Testis (tissue), 3 donors: ENCODE measurements around the gene FOXP4. TPM values are rescaled to one million over a fixed set of nuclear protein-coding genes. Genes with fewer than 3 reads are reported as not detected.

Experiments used
- DNase-seq: peaks from one replicate; pipeline ENCODE4 v3.0.0-alpha.2; 2019
- H3K27ac ChIP-seq, 2 donors: fragments of 200-600 bp; sonication (generic); one replicate each; pipeline ENCODE4 v1.5.1; 2019
- H3K27me3 ChIP-seq: fragments of 200-600 bp; sonication (generic); one replicate; pipeline ENCODE4 v1.5.1; 2019
- H3K36me3 ChIP-seq: fragments of 200-600 bp; sonication (generic); one replicate; pipeline ENCODE4 v1.5.1; 2017; ENCODE audit warnings: low read depth; ENCODE audit errors: missing control alignments
- H3K4me1 ChIP-seq: fragments of 200-600 bp; sonication (generic); one replicate; pipeline ENCODE4 v1.5.1; 2019
- H3K4me3 ChIP-seq, 2 donors: fragments of 200-600 bp; sonication (generic); one replicate each; pipeline ENCODE4 v1.5.1; 2017 to 2019
- H3K9me3 ChIP-seq: fragments of 200-600 bp; sonication (generic); one replicate; pipeline ENCODE4 v1.5.1; 2017
- CTCF ChIP-seq, 3 experiments: fragments of 450-650 bp in 2 of 3; fragments of 200-600 bp in 1 of 3; sonication (generic) in 1 of 3; IDR thresholded peaks; one replicate each; pipeline ENCODE4 v1.5.1; 2016 to 2019; ENCODE audit warnings: antibody characterized with exemption in 3 of 3, mild to moderate bottlenecking in 2 of 3, moderate library complexity in 1 of 3
- POLR2A ChIP-seq: fragments of 450-650 bp; IDR thresholded peaks from one replicate; pipeline ENCODE4 v1.6.1; 2017; ENCODE audit warnings: antibody characterized with exemption, mild to moderate bottlenecking, moderate library complexity
- WGBS, 2 donors: methylation state at CpG; one replicate each; pipeline ENCODE4 v1.1.5; 2018; 5-methylcytosine and 5-hydroxymethylcytosine counted together
- intact Hi-C: fragments of 100-400 bp; cut with DNase I; formaldehyde crosslinking; loops from one replicate; pipeline ENCODE4 v1.15.1; 2023; ENCODE audit warnings: low total_unique reads
- polyA plus RNA-seq: library from polyadenylated mRNA; stranded (reverse); fragments of 350-450 nt; fragmentation: Illumina TruSeq; extraction: RNeasy Lipid Tissue Mini Kit (QIAGEN cat#74804); gene quantifications from one replicate; pipeline ENCODE4 v1.2.3, GENCODE V29; 2014; ENCODE audit warnings: low read depth, low replicate concordance; ENCODE audit not compliant: insufficient read depth
- total RNA-seq, 2 donors: library from RNA; depleted of rRNA; stranded (reverse); fragments of >200 nt; gene quantifications; one replicate each; pipeline ENCODE4 v1.2.3, GENCODE V29; 2016

The FOXP4 gene
- total and polyA plus RNA-seq, 3 donors from 2014 or later, result 38.0 to 50.2 (median 39.7) TPM

DNA sequence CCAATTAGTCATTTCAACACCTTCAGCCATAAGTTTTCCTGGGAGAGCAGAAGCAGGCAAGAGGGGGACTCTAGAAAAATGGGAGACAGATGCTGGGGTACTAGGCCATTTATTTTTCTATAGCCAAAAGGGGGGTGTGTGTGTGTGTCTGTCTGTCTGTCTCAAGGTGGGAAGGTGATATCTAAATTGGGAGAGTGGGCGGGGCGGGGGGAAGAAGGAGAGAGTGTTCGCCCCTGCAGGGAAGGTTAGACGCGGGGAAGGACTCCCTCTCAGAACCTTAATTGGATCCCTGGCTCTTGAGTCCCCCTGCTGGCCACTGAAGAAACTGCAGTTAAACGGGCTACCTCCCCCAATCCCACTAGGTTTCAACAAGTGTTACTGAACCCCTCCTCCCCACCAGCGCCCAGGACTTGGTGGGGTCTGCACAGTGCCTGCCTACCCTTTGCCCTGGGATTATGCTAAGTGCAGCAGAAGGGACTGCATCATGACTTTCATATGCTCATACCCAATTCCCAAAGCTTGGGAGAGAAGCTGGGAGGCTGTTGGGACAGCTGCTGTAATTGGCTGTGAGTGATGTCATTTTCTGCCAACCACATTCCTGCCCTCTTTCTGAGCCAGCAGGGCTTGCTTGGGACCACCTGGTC, 45.8 kb downstream of the FOXP4 start:
- Histone ChIP-seq H3K27me3 (no peaks in the 10 kb centered on the region), H3K4me3 (no peak overlapping the region), H3K9me3 (no peaks in the 10 kb centered on the region), H3K36me3 (no peaks in the 10 kb centered on the region), H3K27ac (no peak overlapping the region), H3K4me1 (peaks cover 3% of the 10 kb centered on the region)
- WGBS, 2 donors, result 6 to 14% methylated on average over 7 of the region's 7 CpGs
- TF ChIP-seq CTCF (IDR thresholded peaks at IDR 0.05) (peak; percentile 94 to 98 (median 94)), POLR2A (no peak)
- intact Hi-C loops, result loop anchor here (5.0 to 10.0 kb wide), 2 partner anchors 167 to 225 kb away; no protein-coding TSS in a partner anchor
- peak; percentile 86 for DNase-seq

GRCh38 chr6:41593406-41593805, 47.2 kb downstream of the FOXP4 start:
- Histone ChIP-seq H3K27me3 (no peaks in the 10 kb centered on the region), H3K4me1 (peaks cover 3% of the 10 kb centered on the region), H3K4me3 (no peak overlapping the region), H3K27ac (no peak overlapping the region), H3K36me3 (no peaks in the 10 kb centered on the region), H3K9me3 (no peaks in the 10 kb centered on the region)
- TF ChIP-seq CTCF (IDR thresholded peaks at IDR 0.05) (no peak), POLR2A (no peak)
- WGBS, 2 donors, result 90 to 91% methylated on average over 24 of the region's 24 CpGs
- no peak for DNase-seq
- intact Hi-C loops, result loop anchor here (5.0 to 10.0 kb wide), 2 partner anchors 169 to 226 kb away; no protein-coding TSS in a partner anchor

DNA sequence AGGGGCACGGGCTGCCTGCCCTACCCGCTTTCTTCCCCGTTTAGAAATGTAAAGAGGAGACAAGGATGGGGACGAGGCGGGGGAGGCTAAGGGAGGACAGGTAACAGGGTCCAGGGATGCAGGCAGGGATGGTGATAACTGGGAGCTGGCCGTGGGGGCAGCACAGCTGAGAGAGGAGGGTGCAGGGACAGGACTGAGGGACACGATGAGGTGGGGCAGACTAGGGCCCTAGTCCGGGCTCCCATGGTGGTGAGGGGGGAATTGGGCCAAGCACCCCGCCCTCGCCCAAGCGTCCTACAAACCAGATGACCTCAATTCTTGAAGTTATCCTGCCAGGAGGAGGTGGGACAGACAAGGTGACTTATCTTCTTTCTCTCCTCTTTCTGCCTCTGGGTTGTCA, 47.7 kb downstream of the FOXP4 start:
- no peaks in the 10 kb centered on the region for H3K27me3 ChIP-seq
- H3K27ac ChIP-seq, result no peak overlapping the region
- DNase-seq, result no peak
- WGBS, 2 donors, result 90 to 93% methylated on average over 11 of the region's 11 CpGs
- H3K4me1 ChIP-seq, result peaks cover 3% of the 10 kb centered on the region
- H3K9me3 ChIP-seq, result no peaks in the 10 kb centered on the region
- TF ChIP-seq CTCF (IDR thresholded peaks at IDR 0.05) (no peak), POLR2A (no peak)
- H3K36me3 ChIP-seq, result no peaks in the 10 kb centered on the region
- H3K4me3 ChIP-seq, result no peak overlapping the region
- intact Hi-C loops, result loop anchor here (5.0 to 10.0 kb wide), 2 partner anchors 169 to 227 kb away; no protein-coding TSS in a partner anchor

- no peaks in the 10 kb centered on the region for H3K27me3 ChIP-seq
- H3K9me3 ChIP-seq, result no peaks in the 10 kb centered on the region
- TF ChIP-seq CTCF (IDR thresholded peaks at IDR 0.05) (no peak), POLR2A (no peak)
- H3K27ac ChIP-seq, result no peak overlapping the region
- WGBS, 2 donors, result 93 to 95% methylated on average over 5 of the region's 5 CpGs
- H3K4me1 ChIP-seq, result peaks cover 3% of the 10 kb centered on the region
- H3K4me3 ChIP-seq, result no peak overlapping the region
- H3K36me3 ChIP-seq, result no peaks in the 10 kb centered on the region
- no peak for DNase-seq
- intact Hi-C loops, result loop anchor here (5.0 to 10.0 kb wide), 2 partner anchors 170 to 227 kb away; no protein-coding TSS in a partner anchor
Measured at GRCh38 chr6:41594326-41594725, 48.1 kb downstream of the FOXP4 start.

GRCh38 chr6:41594766-41595165, 48.6 kb downstream of the FOXP4 start:
- WGBS, 2 donors, result 92 to 97% methylated on average over 9 to 15 of the region's 15 CpGs
- intact Hi-C loops, result loop anchor here (5.0 to 10.0 kb wide), 2 partner anchors 170 to 227 kb away; no protein-coding TSS in a partner anchor

More at GRCh38 chr6:41594766-41595165, 48.6 kb downstream of the FOXP4 start:
- H3K4me1 ChIP-seq, result peaks cover 3% of the 10 kb centered on the region
- DNase-seq, result no peak
- no peaks in the 10 kb centered on the region for H3K36me3 ChIP-seq
- H3K4me3 ChIP-seq, result no peak overlapping the region
- H3K9me3 ChIP-seq, result no peaks in the 10 kb centered on the region
- no peak overlapping the region for H3K27ac ChIP-seq
- TF ChIP-seq POLR2A (no peak), CTCF (IDR thresholded peaks at IDR 0.05) (no peak)
- no peaks in the 10 kb centered on the region for H3K27me3 ChIP-seq
